Stomach (tissue), 4 donors: ENCODE measurements around the gene OCA2.

Experiments
- POLR2A ChIP-seq, 4 donors: fragments of 450-650 bp; IDR thresholded peaks; one replicate each; pipeline ENCODE4 v1.6.1; 2016; ENCODE audit warnings: antibody characterized with exemption in 4 of 4, control low read depth in 2 of 4, mild to moderate bottlenecking in 1 of 4, moderate library complexity in 1 of 4
- POLR2AphosphoS5 ChIP-seq, 3 donors: sonication (generic); formaldehyde crosslinking; IDR thresholded peaks; one replicate each; pipeline ENCODE4 v1.6.1; 2016; ENCODE audit warnings: antibody characterized with exemption in 3 of 3
- TF ChIP-seq, protein P1 (sequence below), 7 experiments: fragments of 450-650 bp in 4 of 7; fragments of 200-600 bp in 3 of 7; sonication (generic) in 3 of 7; IDR thresholded peaks; one replicate each; pipeline ENCODE4 v1.5.1; 2016 to 2019; ENCODE audit warnings: antibody characterized with exemption in 7 of 7, control low read depth in 2 of 7, mild to moderate bottlenecking in 1 of 7

DNA sequence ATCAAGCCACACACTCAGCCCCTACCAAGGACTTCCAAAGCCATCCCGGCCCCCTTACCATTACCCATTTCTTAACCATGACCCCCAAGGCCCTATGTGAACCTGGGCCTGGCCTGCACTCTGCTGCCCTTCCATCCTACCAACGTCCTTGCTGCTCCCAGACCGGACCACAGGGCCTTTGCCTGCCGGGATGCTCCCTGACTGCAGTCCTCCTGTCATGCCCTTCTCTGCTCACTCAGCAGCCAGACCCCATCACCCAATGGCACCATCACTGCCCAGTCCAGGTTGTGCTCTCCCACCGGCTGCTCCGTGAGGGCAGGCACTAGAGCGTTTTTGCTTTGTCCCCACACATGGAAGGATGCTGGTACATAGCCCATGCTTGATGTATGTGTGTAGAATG lies 73.7 kb downstream of the OCA2 start:
- TF ChIP-seq, protein P1, sequence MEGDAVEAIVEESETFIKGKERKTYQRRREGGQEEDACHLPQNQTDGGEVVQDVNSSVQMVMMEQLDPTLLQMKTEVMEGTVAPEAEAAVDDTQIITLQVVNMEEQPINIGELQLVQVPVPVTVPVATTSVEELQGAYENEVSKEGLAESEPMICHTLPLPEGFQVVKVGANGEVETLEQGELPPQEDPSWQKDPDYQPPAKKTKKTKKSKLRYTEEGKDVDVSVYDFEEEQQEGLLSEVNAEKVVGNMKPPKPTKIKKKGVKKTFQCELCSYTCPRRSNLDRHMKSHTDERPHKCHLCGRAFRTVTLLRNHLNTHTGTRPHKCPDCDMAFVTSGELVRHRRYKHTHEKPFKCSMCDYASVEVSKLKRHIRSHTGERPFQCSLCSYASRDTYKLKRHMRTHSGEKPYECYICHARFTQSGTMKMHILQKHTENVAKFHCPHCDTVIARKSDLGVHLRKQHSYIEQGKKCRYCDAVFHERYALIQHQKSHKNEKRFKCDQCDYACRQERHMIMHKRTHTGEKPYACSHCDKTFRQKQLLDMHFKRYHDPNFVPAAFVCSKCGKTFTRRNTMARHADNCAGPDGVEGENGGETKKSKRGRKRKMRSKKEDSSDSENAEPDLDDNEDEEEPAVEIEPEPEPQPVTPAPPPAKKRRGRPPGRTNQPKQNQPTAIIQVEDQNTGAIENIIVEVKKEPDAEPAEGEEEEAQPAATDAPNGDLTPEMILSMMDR (IDR thresholded peaks at IDR 0.05) = no peak
- no peak for TF ChIP-seq POLR2A (IDR thresholded peaks at IDR 0.05)
- TF ChIP-seq POLR2AphosphoS5 (IDR thresholded peaks at IDR 0.05) = no peak
